ENCODE data around the gene EXOC6B. TPM values are rescaled to one million over a fixed set of nuclear protein-coding genes. Genes with fewer than 3 reads are reported as not detected.

The EXOC6B gene
- total and polyA plus RNA-seq, 2 of the 8 experiments (the other 6 are each of a cell fraction or from before 2014, with no cell fraction given), result 13.5 to 33.0 TPM

- TF ChIP-seq CHD7 (IDR thresholded peaks at IDR 0.05; ENCODE audit: insufficient replicate concordance, low read length), result no peak
Measured at GRCh38 chr2:72135921-72136320, 689.9 kb downstream of the EXOC6B start (continued).
